ENCODE results near the gene TNFRSF21.

TNFRSF21 gene

DNA sequence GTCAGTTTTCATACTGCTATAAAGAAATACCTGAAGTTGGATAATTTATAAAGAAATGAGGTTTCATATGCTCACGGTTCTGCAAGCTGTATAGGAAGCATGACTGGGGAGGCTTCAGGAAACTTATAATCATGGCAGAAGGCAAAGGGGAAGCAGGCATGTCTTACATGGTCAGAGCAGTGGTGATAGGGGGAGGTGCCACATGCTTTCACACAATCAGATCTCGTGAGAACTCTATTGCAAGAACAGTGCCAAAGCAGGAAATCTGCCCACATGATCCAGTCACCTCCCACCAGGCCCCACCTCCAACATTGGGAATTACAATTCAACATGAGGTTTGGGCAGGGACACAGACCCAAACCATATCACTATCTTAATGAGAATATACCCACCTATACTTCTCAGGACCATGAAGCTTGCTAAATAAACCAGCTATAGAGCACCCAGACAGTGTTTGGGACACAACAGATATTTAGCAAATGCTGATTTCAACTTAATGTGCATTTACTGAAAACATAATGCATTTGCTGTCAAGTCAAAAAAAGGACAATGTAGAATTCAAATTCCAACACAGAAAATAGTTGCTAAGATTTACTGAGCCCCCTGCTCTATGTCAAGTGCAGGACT is 63.8 kb downstream of the TNFRSF21 start:
- no peak for TF ChIP-seq CTCF (IDR thresholded peaks at IDR 0.05; ENCODE audit: borderline replicate concordance, control extremely low read depth, extremely low read depth, insufficient read depth, missing control alignments)
- in situ Hi-C loops (cut with MboI; ENCODE audit: low sequenced_read_pairs, unreplicated experiment) = no loop called here
- DNase-seq (ENCODE audit: low spot score) = no peak

DNA sequence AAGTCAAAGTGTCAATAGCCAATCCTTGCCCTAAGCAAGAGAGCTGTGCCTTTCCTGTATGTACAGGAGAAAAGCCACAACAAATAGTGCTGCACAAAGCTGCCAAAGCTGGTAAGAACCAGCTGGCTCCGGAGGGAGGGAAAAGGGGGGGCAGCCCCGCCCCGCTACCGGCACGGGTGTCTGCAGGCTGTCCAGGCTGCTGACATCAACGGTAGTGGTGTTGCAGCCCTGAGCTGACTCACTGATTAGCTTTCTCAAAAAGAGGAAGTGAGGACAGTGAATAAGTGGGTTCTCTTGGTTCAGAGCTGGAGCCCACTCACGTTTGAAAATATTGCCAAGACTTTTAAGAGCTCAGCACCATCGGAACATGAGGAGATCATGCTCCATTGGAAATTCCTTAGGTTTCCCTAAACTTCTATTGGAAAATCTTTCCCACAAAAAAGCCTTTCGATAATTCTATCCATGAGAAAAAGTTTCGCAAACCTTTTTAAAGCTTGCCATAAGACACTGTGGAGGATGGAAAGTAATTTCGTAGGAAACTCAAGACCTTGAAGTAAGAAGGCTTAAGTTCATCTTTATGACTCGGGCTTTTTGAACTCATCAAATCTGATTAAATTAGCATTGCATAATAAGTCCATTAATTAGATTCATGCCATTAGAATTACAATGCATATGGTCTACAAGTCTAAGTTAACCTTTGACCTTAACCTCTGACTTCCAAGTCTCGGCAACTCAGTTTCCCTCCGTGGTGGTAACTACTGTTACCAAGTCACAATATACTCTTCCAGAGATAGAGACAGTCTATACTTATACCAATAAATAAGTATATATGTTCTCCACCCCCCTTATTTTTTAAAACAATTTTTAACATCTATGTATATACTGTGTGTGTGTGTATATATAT is 67.0 kb downstream of the TNFRSF21 start:
- in situ Hi-C loops (cut with MboI; ENCODE audit: low sequenced_read_pairs, unreplicated experiment) = no loop called here
- peak; percentile 82 for DNase-seq (ENCODE audit: low spot score)
- TF ChIP-seq CTCF (IDR thresholded peaks at IDR 0.05; ENCODE audit: borderline replicate concordance, control extremely low read depth, extremely low read depth, insufficient read depth, missing control alignments) = no peak

- in situ Hi-C loops (cut with MboI; ENCODE audit: low sequenced_read_pairs, unreplicated experiment) = no loop called here
- no peak for DNase-seq (ENCODE audit: low spot score)
- no peak for TF ChIP-seq CTCF (IDR thresholded peaks at IDR 0.05; ENCODE audit: borderline replicate concordance, control extremely low read depth, extremely low read depth, insufficient read depth, missing control alignments)
Measured at GRCh38 chr6:47241742-47242482, 67.8 kb downstream of the TNFRSF21 start.

- no peak for TF ChIP-seq CTCF (IDR thresholded peaks at IDR 0.05; ENCODE audit: borderline replicate concordance, control extremely low read depth, extremely low read depth, insufficient read depth, missing control alignments)
- in situ Hi-C loops (cut with MboI; ENCODE audit: low sequenced_read_pairs, unreplicated experiment) = no loop called here
- no peak for DNase-seq (ENCODE audit: low spot score)
Measured at GRCh38 chr6:47240277-47240890, 69.3 kb downstream of the TNFRSF21 start.

GRCh38 chr6:47239546-47239945 is 70.2 kb downstream of the TNFRSF21 start:
- in situ Hi-C loops (cut with MboI; ENCODE audit: low sequenced_read_pairs, unreplicated experiment) = no loop called here
- TF ChIP-seq CTCF (IDR thresholded peaks at IDR 0.05; ENCODE audit: borderline replicate concordance, control extremely low read depth, extremely low read depth, insufficient read depth, missing control alignments) = no peak
- DNase-seq (ENCODE audit: low spot score) = no peak

GRCh38 chr6:47238456-47238995 is 71.2 kb downstream of the TNFRSF21 start:
- DNase-seq (ENCODE audit: low spot score) = no peak
- TF ChIP-seq CTCF (IDR thresholded peaks at IDR 0.05; ENCODE audit: borderline replicate concordance, control extremely low read depth, extremely low read depth, insufficient read depth, missing control alignments) = no peak
- in situ Hi-C loops (cut with MboI; ENCODE audit: low sequenced_read_pairs, unreplicated experiment) = no loop called here

Data from GM13976 (cell line).